GM19452 (cell line): ENCODE measurements around the gene FBXW5.

Experiments used
- ATAC-seq: cut with Tn5 transposase; IDR thresholded peaks from one replicate; pipeline ENCODE4 v1.9.1; 2021; ENCODE audit not compliant: unreplicated experiment

The FBXW5 gene

GRCh38 chr9:136913701-136914438, 30.7 kb downstream of the FBXW5 start:
- ATAC-seq = no peak

GRCh38 chr9:136910901-136911245, 33.7 kb downstream of the FBXW5 start:
- ATAC-seq = no peak

GRCh38 chr9:136910197-136910900, 34.2 kb downstream of the FBXW5 start:
- ATAC-seq = no peak

DNA sequence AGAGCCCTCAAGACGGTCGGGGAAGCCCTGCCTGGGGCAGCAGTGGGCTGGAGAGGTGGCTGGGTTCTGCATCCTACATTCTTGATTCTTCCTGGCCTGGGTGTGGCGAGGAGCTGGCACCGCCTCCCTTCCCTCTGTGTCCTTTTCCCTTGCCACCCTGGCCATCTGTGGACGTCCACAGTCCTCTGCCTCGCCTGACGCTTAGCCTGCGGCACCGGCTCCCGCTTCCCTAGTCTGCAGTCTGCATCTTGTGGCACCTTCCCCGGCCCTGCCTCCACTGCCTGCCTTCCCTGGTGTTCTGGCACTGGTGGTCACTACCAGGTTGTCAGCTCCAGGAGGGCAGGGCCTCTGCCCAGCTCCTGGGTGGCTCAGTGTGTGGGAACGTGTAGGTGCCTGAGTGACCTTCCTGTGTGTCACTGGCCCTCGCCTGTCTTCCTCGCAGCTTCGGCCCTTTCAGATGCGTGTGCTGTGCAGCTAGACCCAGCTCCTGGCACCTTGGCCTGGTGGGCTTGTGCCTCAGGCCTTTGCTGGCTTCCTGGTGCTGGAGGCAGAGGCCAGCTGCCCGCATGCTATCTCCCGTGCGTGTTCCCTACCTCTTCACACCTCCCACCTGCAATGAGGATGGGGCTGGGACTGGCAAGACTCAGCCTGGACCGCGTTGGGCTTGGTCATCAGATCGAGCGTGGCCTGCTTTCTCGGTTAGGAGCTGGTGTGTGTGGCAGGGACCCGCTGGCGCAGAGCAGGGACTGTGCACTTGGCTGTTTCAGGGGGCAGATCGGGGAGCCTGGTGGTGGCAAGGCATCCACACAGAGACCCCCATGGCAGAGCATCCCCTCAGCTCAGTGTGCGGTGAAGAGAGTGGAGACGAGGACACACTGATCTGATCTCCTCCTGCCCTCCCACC, 37.3 kb downstream of the FBXW5 start:
- no peak for ATAC-seq

GRCh38 chr9:136906266-136906665, 38.3 kb downstream of the FBXW5 start:
- ATAC-seq = no peak

- ATAC-seq = no peak
These were observed 41.4 kb downstream of the FBXW5 start for GRCh38 chr9:136903041-136903554.

- ATAC-seq = peak; percentile 55
These were observed 42.2 kb downstream of the FBXW5 start for GRCh38 chr9:136902259-136902821.

- ATAC-seq = peak; percentile 61
These were observed 42.9 kb downstream of the FBXW5 start for GRCh38 chr9:136901516-136902258.

DNA sequence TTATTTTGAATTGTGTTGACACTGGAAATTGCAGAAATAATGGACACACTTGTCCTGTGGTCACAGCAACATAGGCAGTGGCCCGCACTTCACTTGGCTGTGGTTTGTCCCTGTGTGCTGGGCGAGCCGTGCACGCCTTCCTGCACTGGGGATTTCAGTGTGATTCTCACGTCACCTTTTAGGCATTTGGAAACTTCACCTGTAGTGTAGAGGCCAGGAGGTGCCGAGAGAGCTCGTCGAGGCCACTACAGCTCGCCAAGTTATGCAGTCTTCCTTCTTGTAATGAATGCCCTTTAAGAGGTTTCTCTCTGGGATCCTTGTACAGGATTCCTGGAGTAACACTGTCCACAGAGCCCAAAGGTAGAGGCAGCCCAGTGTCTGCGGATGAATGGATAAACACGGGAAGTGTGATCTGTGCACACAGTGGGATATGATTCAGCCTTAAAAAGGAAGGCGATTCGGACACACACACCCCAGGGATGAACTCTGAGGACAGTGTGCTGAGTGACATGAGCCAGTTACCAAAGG, 43.5 kb downstream of the FBXW5 start:
- ATAC-seq = no peak

GRCh38 chr9:136900556-136900955, 44.0 kb downstream of the FBXW5 start:
- ATAC-seq = no peak

GRCh38 chr9:136899196-136899595, 45.3 kb downstream of the FBXW5 start:
- no peak for ATAC-seq

DNA sequence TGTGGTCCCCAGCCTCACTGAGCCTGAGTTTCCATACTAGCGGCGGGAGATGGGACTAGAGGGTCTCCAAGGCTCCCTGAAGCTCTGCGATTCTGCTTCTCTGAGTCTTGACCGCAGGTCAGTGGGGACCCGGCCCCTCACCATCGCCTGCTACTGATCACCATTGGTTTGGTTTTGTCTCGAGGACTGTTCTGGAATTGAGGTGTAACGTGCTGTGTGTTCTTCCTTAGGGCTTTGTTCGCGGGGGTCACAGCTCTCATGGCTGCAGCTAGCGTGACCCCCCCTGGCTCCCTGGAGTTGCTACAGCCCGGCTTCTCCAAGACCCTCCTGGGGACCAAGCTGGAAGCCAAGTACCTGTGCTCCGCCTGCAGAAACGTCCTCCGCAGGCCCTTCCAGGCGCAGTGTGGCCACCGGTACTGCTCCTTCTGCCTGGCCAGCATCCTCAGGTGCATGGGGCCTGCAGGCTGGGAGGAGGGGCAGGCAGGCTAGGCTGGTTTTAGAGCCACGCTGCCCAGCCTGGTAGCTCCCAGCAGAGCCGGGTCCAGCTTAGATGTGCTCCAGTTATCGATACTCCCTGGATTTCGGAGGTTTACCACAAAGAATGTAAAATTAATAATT, 45.9 kb downstream of the FBXW5 start:
- ATAC-seq = no peak

GRCh38 chr9:136896027-136896426, 48.5 kb downstream of the FBXW5 start:
- no peak for ATAC-seq

GRCh38 chr9:136890661-136891060, 53.9 kb downstream of the FBXW5 start:
- no peak for ATAC-seq
